Gastroesophageal sphincter (tissue), 4 donors: ENCODE data around the gene ACOXL. TPM values are rescaled to one million over a fixed set of nuclear protein-coding genes. Genes with fewer than 3 reads are reported as not detected.

Source experiments
- ATAC-seq: fragments of 150-250 bp; one replicate; pipeline ENCODE4 v1.9.1; 2016; ENCODE audit warnings: mild to moderate bottlenecking, moderate library complexity
- H3K27ac ChIP-seq, 4 donors: fragments of 200-600 bp; sonication (generic) in 3 of 4; 1 replicate in 3 of 4; 2 replicates in 1 of 4; pipeline ENCODE4 v1.5.1; 2016 to 2019
- H3K27me3 ChIP-seq: fragments of 200-600 bp; sonication (generic); one replicate; pipeline ENCODE4 v1.5.1; 2019
- H3K36me3 ChIP-seq, 2 donors: fragments of 200-600 bp; sonication (generic); one replicate each; pipeline ENCODE4 v1.5.1; 2019; ENCODE audit warnings: control low read depth in 1 of 2
- H3K4me1 ChIP-seq, 3 donors: fragments of 200-600 bp; sonication (generic); 1 replicate in 2 of 3; 2 replicates in 1 of 3; pipeline ENCODE4 v1.5.1; 2016 to 2019; ENCODE audit warnings: control low read depth in 2 of 3
- H3K4me3 ChIP-seq, 2 donors: fragments of 200-600 bp; sonication (generic); one replicate each; pipeline ENCODE4 v1.5.1; 2019; ENCODE audit warnings: mild to moderate bottlenecking in 1 of 2, moderate library complexity in 1 of 2
- H3K9me3 ChIP-seq, 3 donors: fragments of 200-600 bp; sonication (generic); one replicate each; pipeline ENCODE4 v1.5.1; 2017 to 2019; ENCODE audit warnings: control low read depth in 2 of 3
- EP300 ChIP-seq: sonication (generic); formaldehyde crosslinking; IDR thresholded peaks from one replicate; pipeline ENCODE4 v1.6.1; 2017; ENCODE audit warnings: antibody characterized with exemption, mild to moderate bottlenecking
- POLR2A ChIP-seq, 2 donors: fragments of 450-650 bp; IDR thresholded peaks; one replicate each; pipeline ENCODE4 v1.6.1; 2017; ENCODE audit warnings: antibody characterized with exemption in 2 of 2, mild to moderate bottlenecking in 2 of 2, moderate library complexity in 1 of 2
- POLR2AphosphoS5 ChIP-seq: sonication (generic); formaldehyde crosslinking; IDR thresholded peaks from one replicate; pipeline ENCODE4 v1.6.1; 2017; ENCODE audit warnings: antibody characterized with exemption
- WGBS, 2 donors: methylation state at CpG; one replicate each; pipeline ENCODE4 v1.1.5; 2018; ENCODE audit warnings: low coverage in 1 of 2; 5-methylcytosine and 5-hydroxymethylcytosine counted together
- total RNA-seq, 4 donors: library from RNA; depleted of rRNA; stranded (reverse); fragments of >200 nt; gene quantifications; one replicate each; pipeline ENCODE4 v1.1.0, GENCODE V29; 2016
- TF ChIP-seq, protein P1 (sequence below), 4 experiments: fragments of 200-600 bp in 2 of 4; fragments of 450-650 bp in 2 of 4; sonication (generic) in 1 of 4; IDR thresholded peaks; one replicate each; pipeline ENCODE4 v1.5.1; 2017 to 2019; ENCODE audit warnings: antibody characterized with exemption in 4 of 4, mild to moderate bottlenecking in 2 of 4, moderate library complexity in 2 of 4

Gene ACOXL
- total RNA-seq, 4 donors from 2014 or later: not detected

DNA sequence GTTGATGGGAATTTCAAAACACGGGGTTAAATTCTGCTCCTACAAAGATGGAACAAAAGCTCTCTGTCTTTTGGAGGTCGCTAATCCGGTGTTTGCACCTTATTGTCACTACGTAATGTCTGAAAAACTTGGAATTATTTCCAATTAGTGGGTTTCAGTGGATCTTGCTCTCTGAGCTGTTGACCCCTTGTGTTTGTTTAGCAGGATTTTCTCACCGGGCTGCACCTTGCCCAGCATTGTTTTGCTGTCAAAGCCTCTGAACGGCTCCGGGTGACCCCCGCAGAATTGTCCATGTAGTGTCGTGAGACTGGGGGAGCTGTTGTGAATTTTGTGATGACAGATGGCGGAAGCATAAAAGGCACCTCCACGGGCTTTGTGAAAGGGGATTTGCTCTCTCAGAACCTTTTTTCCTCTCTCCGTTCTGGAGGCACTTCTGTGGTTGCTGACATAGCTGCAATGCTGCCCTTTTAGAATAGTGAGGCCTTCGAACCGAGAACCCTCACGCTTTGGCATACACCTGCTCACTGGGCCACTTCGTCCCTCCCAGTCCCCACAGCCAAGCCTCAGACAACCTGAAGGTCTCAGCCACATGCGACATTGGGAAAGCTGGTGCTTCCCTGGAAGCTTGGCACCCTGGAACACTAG, 129.4 kb downstream of the ACOXL start:
- H3K4me3 ChIP-seq: no peak overlapping the region
- H3K4me1 ChIP-seq: no peaks in the 10 kb centered on the region
- WGBS, 2 donors: 69 to 83% methylated on average over 4 to 15 of the region's 17 CpGs
- no peaks in the 10 kb centered on the region for H3K9me3 ChIP-seq
- no peak overlapping the region for H3K27ac ChIP-seq
- peaks cover 49% of the 10 kb centered on the region for H3K27me3 ChIP-seq
- H3K36me3 ChIP-seq: no peaks in the 10 kb centered on the region
- TF ChIP-seq, protein P1, sequence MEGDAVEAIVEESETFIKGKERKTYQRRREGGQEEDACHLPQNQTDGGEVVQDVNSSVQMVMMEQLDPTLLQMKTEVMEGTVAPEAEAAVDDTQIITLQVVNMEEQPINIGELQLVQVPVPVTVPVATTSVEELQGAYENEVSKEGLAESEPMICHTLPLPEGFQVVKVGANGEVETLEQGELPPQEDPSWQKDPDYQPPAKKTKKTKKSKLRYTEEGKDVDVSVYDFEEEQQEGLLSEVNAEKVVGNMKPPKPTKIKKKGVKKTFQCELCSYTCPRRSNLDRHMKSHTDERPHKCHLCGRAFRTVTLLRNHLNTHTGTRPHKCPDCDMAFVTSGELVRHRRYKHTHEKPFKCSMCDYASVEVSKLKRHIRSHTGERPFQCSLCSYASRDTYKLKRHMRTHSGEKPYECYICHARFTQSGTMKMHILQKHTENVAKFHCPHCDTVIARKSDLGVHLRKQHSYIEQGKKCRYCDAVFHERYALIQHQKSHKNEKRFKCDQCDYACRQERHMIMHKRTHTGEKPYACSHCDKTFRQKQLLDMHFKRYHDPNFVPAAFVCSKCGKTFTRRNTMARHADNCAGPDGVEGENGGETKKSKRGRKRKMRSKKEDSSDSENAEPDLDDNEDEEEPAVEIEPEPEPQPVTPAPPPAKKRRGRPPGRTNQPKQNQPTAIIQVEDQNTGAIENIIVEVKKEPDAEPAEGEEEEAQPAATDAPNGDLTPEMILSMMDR (IDR thresholded peaks at IDR 0.05): no peak
- TF ChIP-seq EP300 (no peak), POLR2AphosphoS5 (no peak), POLR2A (IDR thresholded peaks at IDR 0.05) (no peak)
- no peak for ATAC-seq

DNA sequence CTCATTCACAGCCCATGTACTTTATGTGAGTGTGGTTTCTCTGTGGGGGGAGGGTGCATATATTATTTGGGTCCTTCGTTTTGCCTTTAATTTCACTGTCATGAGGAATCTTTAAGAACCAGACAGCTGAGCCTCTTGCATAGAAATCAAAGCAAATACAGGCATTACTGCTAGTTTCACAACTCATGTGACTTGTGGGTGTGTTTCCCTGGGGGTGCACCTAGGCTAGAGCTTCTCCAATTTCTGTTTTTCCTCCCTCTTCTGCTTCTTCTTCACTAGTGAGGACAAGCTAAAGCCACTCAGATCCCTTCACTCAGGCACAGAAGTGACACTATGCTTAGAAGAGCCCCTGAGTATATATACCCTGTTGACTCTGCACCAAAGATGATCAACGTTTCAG, 131.4 kb downstream of the ACOXL start:
- Histone ChIP-seq H3K36me3 (no peaks in the 10 kb centered on the region), H3K27me3 (peaks cover 37% of the 10 kb centered on the region), H3K4me1 (no peaks in the 10 kb centered on the region), H3K4me3 (no peak overlapping the region), H3K9me3 (no peaks in the 10 kb centered on the region), H3K27ac (no peak overlapping the region)
- TF ChIP-seq, protein P1 (IDR thresholded peaks at IDR 0.05): no peak
- no peak for TF ChIP-seq POLR2A (IDR thresholded peaks at IDR 0.05)
- WGBS, 2 donors: 71 to 89% methylated on average over 2 of the region's 2 CpGs
- no peak for ATAC-seq

DNA sequence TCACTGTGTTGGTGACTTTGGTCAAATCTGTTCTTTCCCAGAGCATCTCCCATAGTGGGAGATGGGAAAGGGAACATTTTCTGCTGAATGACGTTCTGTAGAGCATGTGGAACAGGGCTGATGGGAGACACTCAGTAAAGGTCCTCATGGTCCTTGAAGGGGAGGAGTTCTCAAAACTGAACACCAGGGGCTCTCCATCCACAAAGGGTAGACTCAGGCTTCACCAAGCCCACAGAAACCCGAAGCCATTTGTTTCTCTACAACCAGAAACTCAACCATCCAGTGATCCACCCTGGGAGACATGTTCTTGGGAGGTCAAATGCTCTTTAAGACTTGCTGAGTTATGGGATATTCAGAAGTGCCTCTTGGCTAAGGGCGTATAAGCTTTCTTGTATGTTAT, 131.8 kb downstream of the ACOXL start:
- no peaks in the 10 kb centered on the region for H3K36me3 ChIP-seq
- H3K4me1 ChIP-seq: no peaks in the 10 kb centered on the region
- TF ChIP-seq EP300 (no peak), POLR2AphosphoS5 (no peak), POLR2A (IDR thresholded peaks at IDR 0.05) (no peak)
- TF ChIP-seq, protein P1 (IDR thresholded peaks at IDR 0.05): no peak
- no peak overlapping the region for H3K27ac ChIP-seq
- ATAC-seq: no peak
- no peaks in the 10 kb centered on the region for H3K9me3 ChIP-seq
- WGBS, 2 donors: 81 to 91% methylated on average over 3 of the region's 3 CpGs
- H3K27me3 ChIP-seq: peaks cover 36% of the 10 kb centered on the region
- H3K4me3 ChIP-seq: no peak overlapping the region

DNA sequence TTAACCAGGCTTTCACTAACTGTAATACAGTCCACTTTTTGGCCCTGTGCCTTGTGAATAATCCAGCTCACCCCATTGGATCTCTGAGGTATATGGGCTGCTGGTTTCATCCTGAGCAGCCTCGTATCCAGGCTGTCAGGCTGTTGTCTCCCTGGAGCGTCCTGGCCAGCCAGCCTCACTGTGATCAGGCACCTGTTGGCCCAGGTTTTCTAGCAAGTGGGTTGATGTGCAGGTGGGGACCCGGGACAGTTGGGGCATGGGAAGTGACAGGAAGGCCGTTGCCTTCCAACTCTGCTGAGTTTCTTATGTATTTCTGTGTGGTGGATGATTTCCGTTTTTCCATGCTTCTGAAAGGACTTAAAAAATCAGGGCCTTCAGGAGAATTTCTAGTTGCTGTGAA, 132.4 kb downstream of the ACOXL start:
- TF ChIP-seq EP300: no peak
- no peak for TF ChIP-seq POLR2AphosphoS5
- no peak for TF ChIP-seq POLR2A (IDR thresholded peaks at IDR 0.05)
- TF ChIP-seq, protein P1 (IDR thresholded peaks at IDR 0.05): no peak
- no peaks in the 10 kb centered on the region for H3K4me1 ChIP-seq
- H3K27ac ChIP-seq: no peak overlapping the region
- H3K9me3 ChIP-seq: no peaks in the 10 kb centered on the region
- H3K27me3 ChIP-seq: peaks cover 31% of the 10 kb centered on the region
- 90% methylated on average over 2 of the region's 5 CpGs for WGBS, 2 donors
- no peaks in the 10 kb centered on the region for H3K36me3 ChIP-seq
- no peak overlapping the region for H3K4me3 ChIP-seq
- ATAC-seq: no peak

DNA sequence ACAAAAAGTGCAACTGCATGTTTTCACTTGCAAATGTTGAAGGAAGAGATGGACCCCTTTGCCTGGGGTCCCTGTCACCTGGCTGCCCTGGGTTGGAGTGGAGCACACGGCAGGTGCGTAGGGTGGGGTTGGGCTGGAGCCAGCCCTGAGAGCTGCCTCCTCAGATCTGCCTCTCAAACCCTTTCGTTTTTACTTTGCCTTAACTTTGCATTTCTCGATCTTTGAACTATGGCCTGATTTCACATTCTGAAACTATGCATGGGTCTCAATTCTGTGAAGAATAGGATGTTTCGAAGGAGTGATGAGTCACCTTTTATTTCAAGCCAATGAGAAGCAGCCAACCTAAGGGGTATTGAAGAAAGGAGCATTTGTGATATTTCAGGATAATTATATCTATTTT, 132.8 kb downstream of the ACOXL start:
- H3K27ac ChIP-seq: no peak overlapping the region
- ATAC-seq: no peak
- no peak overlapping the region for H3K4me3 ChIP-seq
- no peaks in the 10 kb centered on the region for H3K36me3 ChIP-seq
- no peaks in the 10 kb centered on the region for H3K9me3 ChIP-seq
- WGBS, 2 donors: 76 to 80% methylated on average over 1 to 5 of the region's 5 CpGs
- peaks cover 26% of the 10 kb centered on the region for H3K27me3 ChIP-seq
- TF ChIP-seq POLR2AphosphoS5 (no peak), EP300 (no peak), POLR2A (IDR thresholded peaks at IDR 0.05) (no peak)
- TF ChIP-seq, protein P1 (IDR thresholded peaks at IDR 0.05): no peak
- no peaks in the 10 kb centered on the region for H3K4me1 ChIP-seq
